GM12801 (cell line): ENCODE results near the gene PLCL1.

Source experiments
- TF ChIP-seq, protein P1 (sequence below): IDR thresholded peaks from one replicate; pipeline ENCODE4 v1.5.1; 2011; ENCODE audit warnings: control low read depth; ENCODE audit not compliant: insufficient read length; ENCODE audit errors: extremely low read depth

Gene PLCL1

DNA sequence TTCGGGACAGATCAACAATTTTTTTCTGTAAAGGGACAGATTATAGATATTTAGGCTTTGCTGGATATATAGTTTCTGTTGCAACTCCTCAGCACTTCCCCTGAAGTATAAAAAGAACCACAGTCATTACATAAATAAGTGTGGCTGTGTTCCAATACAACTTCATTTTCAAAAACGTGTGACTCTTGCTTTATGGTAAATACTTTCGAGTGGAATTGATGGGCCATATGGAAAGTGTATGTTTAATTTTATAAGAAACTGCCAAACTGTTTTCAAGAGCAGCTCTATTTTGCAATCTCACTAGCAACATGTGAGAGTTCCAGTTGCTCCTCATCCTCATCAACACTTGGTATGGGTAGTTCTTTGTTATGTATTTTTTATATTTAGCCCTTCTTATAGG, 370.9 kb downstream of the PLCL1 start:
- TF ChIP-seq, protein P1, sequence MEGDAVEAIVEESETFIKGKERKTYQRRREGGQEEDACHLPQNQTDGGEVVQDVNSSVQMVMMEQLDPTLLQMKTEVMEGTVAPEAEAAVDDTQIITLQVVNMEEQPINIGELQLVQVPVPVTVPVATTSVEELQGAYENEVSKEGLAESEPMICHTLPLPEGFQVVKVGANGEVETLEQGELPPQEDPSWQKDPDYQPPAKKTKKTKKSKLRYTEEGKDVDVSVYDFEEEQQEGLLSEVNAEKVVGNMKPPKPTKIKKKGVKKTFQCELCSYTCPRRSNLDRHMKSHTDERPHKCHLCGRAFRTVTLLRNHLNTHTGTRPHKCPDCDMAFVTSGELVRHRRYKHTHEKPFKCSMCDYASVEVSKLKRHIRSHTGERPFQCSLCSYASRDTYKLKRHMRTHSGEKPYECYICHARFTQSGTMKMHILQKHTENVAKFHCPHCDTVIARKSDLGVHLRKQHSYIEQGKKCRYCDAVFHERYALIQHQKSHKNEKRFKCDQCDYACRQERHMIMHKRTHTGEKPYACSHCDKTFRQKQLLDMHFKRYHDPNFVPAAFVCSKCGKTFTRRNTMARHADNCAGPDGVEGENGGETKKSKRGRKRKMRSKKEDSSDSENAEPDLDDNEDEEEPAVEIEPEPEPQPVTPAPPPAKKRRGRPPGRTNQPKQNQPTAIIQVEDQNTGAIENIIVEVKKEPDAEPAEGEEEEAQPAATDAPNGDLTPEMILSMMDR: no peak

DNA sequence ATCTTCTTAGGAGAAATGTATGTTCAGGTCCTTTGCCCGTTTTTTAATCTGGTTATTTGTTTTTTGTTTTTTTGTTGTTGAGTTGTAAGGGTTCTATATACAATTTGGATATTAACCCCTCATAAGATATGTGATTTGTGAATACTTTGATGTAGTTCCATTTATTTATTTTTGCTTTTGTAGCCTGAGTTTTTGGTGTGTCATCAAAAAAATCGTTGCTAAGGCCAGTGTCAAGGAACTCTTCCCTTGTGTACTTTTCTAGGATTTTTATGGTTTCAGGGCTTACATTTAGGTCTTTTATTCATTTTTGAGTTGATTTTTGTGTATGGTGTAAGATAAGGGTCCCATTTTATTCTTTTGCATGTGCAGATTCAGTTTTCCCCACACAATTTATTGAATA, 372.6 kb downstream of the PLCL1 start:
- TF ChIP-seq, protein P1: no peak

DNA sequence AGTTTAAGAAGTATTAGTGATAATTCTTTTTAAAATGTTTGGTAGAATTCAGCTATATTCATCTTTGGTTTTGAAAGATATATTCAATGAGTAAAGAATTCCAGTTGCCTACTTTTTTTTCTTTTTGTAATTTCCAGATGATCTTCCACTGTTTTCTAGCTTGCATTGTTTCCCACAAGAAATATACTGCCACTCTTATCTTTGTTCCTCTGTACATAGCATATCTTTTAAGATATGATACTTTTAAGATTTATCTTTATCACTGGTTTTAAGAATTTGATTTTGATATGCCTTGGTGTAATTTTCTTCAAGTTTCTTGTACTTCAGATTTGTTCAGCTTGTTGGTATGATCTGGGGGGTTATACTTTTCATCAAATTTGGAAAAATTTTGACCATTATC, 374.4 kb downstream of the PLCL1 start:
- TF ChIP-seq, protein P1: no peak

DNA sequence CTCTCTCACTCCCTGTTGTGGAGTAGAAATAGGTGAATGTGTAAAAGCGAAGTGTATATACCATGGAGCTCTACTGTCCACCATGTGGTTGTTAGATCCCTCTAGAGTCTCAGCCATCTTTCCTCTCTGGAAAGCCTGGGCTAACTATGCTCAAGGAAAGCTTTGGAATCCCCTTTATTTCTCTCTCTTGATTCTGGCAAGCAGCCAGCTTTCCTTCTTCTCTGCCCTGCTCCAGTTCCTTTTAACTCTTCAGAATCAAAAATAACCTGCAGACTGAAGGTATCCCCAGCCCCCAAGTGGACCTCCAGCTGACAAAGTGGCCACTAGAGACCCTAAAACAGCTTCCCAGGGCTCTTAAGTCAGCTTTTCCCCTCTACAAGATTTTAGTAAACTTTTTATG, 381.9 kb downstream of the PLCL1 start:
- TF ChIP-seq, protein P1: no peak

DNA sequence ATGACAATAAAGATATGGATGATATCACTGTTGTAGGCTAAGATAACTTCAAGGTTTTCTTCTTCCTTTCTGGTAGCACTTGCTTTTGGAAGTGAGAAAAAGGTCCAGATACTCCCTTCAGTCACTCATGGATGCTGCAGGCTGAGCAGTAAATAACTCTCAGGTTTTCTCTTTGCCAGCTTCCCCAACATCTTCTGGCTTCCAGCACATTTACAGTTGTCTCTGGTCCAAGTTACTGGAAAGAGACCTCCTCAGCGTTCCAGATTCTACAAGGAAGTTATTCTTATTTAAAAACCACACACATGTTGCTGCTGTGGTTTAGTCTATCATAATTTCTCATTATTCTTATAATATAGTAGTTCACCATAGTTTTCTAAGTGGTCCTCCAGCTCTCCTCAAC, 383.4 kb downstream of the PLCL1 start:
- TF ChIP-seq, protein P1: no peak

DNA sequence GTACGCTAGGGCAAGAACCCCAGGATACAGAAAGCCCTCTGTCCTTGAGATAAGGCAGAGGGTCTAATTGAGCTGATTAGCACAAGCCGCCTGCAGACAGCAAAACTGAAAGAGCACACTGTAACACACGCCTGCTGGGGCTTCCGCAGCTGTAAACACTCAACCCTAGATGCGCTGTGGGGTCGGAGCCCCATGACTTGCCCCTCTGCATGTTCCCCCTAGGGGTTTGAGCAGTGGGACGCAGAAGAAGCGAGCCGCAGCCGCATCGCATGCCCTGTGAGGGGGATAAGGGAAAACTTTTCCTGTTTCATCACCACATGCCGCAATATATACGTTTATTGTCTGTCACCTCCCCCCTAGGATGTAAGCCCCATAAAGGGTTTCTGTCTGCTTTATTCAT, 384.6 kb downstream of the PLCL1 start:
- TF ChIP-seq, protein P1: no peak

DNA sequence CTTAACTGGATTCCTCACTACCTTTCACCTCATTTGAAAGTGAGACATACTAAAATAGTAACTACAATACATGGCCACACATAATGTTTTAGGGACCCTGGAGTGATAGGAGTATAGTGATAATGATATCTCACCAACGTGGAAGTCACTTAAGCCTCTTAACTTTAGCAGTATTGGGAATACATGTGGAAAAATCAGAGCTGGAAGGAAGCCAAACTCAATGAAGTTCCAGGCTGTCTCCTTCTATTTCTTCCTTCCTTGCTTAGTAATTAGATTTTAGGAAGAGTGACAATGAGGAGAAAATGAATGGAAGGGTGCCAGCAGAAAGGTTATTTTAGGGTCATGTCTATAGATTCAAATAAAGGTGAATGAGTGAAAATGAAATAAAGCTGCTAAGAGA, 387.3 kb downstream of the PLCL1 start:
- TF ChIP-seq, protein P1: no peak
